PFSK-1 (cell line): ENCODE results near the gene GPR155.

ENCODE experiments used
- FOXP2 ChIP-seq: optimal IDR thresholded peaks from 2 replicates; pipeline ENCODE3; 2011; ENCODE audit warnings: borderline replicate concordance, control low read depth, inconsistent platforms; ENCODE audit not compliant: insufficient read depth; ENCODE audit errors: extremely low read length, extremely low read depth
- POLR2AphosphoS5 ChIP-seq: IDR thresholded peaks from 2 replicates; pipeline ENCODE4 v1.6.1; 2012; ENCODE audit warnings: low read depth, mild to moderate bottlenecking, control low read depth, low read length, moderate library complexity
- REST ChIP-seq, 2 experiments: IDR thresholded peaks; 2 replicates each; pipeline versions ENCODE4 v1.6.1 to v1.8.0; 2011 to 2012; ENCODE audit warnings: low read depth in 2 of 2, low read length in 2 of 2, control low read depth in 1 of 2, inconsistent platforms in 1 of 2, mild to moderate bottlenecking in 1 of 2, moderate library complexity in 1 of 2; ENCODE audit not compliant: insufficient read depth in 1 of 2
- SIN3A ChIP-seq: IDR thresholded peaks from 2 replicates; pipeline ENCODE4 v1.6.1; 2012; ENCODE audit warnings: mild to moderate bottlenecking, low read length, moderate library complexity, borderline replicate concordance; ENCODE audit not compliant: insufficient read depth
- TAF1 ChIP-seq: IDR thresholded peaks from 2 replicates; pipeline ENCODE4 v1.6.1; 2012; ENCODE audit warnings: low read length, control low read depth, borderline replicate concordance; ENCODE audit not compliant: insufficient read depth

GPR155 gene

GRCh38 chr2:174527959-174528358 is 41.1 kb upstream of the GPR155 start:
- TF ChIP-seq FOXP2 (no peak), REST (IDR thresholded peaks at IDR 0.05; ENCODE audit: insufficient read depth in 1 of 2, low read depth in 2 of 2, low read length in 2 of 2) (no peak), TAF1 (no peak), SIN3A (no peak), POLR2AphosphoS5 (no peak)

DNA sequence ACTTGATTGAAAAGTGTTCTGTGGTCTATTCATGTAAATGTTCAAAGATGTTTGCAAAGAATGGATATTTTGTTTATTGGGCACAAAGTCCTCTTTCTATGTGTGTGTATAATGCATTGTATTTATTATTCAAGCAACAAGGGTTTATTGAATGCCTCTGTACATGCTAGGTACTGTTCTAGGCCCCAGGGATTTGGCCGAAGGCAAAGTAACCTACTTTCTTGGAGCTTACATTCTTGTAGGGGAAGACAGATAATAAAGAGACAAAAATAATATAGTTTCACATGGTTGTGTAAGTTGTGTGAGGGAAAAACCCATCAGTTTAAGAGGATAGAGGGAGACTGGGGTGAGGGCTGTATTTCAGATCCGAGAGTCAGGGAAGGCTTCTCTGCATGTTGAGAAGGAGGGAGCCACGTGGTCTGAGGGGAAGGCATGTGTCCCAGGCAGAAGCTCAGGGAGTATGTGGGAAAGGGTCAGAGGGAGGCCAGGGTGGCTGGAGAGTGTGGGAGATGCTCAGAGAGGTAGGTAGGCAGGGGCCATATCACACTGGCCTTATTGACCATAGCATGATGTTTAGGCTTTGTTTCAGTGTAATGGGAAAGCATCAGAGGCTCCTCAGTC is 40.4 kb upstream of the GPR155 start:
- TF ChIP-seq FOXP2 (no peak), REST (IDR thresholded peaks at IDR 0.05; ENCODE audit: insufficient read depth in 1 of 2, low read depth in 2 of 2, low read length in 2 of 2) (no peak), POLR2AphosphoS5 (no peak), SIN3A (no peak), TAF1 (no peak)

DNA sequence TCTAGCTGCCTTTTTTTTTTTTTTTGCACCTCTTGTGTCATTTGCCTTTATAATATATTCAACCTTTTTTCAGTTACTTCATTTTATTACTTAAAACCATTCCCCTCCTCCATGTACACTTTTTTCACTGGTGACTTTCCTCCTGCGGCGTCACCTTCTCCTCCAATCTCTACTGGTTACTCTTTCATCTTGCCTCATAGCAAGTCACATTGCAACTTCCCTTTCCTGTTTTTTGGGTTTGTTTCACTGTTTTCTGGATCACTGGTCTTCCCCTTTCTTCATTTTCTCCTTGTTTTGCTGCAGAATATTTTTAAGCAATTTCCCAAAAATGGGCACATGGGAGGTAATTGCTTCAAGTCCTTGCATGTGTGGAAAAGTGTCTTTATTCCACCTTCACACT is 37.7 kb upstream of the GPR155 start:
- TF ChIP-seq SIN3A (no peak), FOXP2 (no peak), TAF1 (no peak), POLR2AphosphoS5 (no peak), REST (IDR thresholded peaks at IDR 0.05; ENCODE audit: insufficient read depth in 1 of 2, low read depth in 2 of 2, low read length in 2 of 2) (no peak)

GRCh38 chr2:174522553-174522952 is 35.7 kb upstream of the GPR155 start:
- TF ChIP-seq TAF1 (no peak), FOXP2 (no peak), SIN3A (no peak), REST (IDR thresholded peaks at IDR 0.05; ENCODE audit: insufficient read depth in 1 of 2, low read depth in 2 of 2, low read length in 2 of 2) (no peak), POLR2AphosphoS5 (no peak)
